ENCODE data around the gene HERC2. TPM values are rescaled to one million over a fixed set of nuclear protein-coding genes. Genes with fewer than 3 reads are reported as not detected.
A peak's percentile ranks its signal among the peaks of the same experiment; 100 is the strongest.

HERC2 gene
- total RNA-seq, 1 donor from 2014 or later: 111 TPM

DNA sequence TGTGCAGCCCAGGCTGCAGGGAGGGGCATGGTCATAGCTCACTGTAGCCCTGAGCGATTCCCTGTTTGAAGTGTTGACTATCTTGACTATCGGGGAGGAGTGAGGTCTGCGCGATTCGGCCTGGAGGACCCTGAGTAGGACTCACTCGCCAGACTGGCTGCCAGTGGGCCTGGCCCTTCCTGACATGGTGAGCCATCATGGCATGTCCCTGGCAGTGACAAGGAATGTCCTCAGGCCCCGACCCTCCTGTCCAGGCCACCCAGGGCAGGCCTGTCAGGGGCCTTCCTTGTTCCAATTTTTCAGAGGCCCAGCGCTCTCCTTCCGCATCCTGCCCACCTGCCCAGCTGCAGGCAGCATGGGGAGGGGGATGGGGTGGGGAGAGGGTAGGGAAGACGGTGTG, 217.7 kb downstream of the HERC2 start:
- H3K4me3 Mint-ChIP-seq (ENCODE audit: unreplicated experiment): no peak overlapping the region
- H3K36me3 Mint-ChIP-seq (ENCODE audit: unreplicated experiment): no peaks in the 10 kb centered on the region
- no peak for DNase-seq

DNA sequence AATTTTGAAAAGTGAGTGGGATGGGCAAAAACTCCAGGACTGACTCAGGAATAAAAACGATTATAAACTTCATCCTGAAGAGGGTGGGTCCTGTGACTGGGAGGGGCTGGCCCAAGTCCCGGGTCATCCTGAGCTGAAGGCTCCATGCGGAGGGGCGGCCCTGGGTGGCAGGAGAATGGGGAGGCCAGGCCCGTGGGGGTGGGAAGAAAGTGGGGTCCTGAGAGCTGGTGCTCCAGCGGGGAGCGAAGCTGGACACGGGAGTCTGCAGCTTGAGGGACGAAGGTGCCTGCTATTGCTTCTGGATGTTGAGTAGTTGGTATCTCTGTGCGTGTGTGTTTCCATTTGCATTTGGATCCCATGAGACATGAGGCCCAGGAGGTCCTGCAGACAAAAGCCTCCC, 218.1 kb downstream of the HERC2 start:
- H3K36me3 Mint-ChIP-seq (ENCODE audit: unreplicated experiment): no peaks in the 10 kb centered on the region
- peaks cover 26% of the 10 kb centered on the region for H3K27me3 Mint-ChIP-seq (ENCODE audit: unreplicated experiment)
- no peak overlapping the region for H3K4me3 Mint-ChIP-seq (ENCODE audit: unreplicated experiment)
- H3K27ac Mint-ChIP-seq (ENCODE audit: unreplicated experiment): no peak overlapping the region
- no peak for DNase-seq
- peaks cover 23% of the 10 kb centered on the region for H3K4me1 Mint-ChIP-seq (ENCODE audit: low read depth, unreplicated experiment)
- peaks cover 15% of the 10 kb centered on the region for H3K9me3 Mint-ChIP-seq (ENCODE audit: unreplicated experiment)
- TF ChIP-seq, protein P1, sequence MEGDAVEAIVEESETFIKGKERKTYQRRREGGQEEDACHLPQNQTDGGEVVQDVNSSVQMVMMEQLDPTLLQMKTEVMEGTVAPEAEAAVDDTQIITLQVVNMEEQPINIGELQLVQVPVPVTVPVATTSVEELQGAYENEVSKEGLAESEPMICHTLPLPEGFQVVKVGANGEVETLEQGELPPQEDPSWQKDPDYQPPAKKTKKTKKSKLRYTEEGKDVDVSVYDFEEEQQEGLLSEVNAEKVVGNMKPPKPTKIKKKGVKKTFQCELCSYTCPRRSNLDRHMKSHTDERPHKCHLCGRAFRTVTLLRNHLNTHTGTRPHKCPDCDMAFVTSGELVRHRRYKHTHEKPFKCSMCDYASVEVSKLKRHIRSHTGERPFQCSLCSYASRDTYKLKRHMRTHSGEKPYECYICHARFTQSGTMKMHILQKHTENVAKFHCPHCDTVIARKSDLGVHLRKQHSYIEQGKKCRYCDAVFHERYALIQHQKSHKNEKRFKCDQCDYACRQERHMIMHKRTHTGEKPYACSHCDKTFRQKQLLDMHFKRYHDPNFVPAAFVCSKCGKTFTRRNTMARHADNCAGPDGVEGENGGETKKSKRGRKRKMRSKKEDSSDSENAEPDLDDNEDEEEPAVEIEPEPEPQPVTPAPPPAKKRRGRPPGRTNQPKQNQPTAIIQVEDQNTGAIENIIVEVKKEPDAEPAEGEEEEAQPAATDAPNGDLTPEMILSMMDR (IDR thresholded peaks at IDR 0.05; ENCODE audit: partially characterized antibody, unreplicated experiment): no peak

More for the DNA sequence above, 217.7 kb downstream of the HERC2 start:
- no peak overlapping the region for H3K27ac Mint-ChIP-seq (ENCODE audit: unreplicated experiment)
- H3K4me1 Mint-ChIP-seq (ENCODE audit: low read depth, unreplicated experiment): peaks cover 23% of the 10 kb centered on the region
- H3K9me3 Mint-ChIP-seq (ENCODE audit: unreplicated experiment): peaks cover 15% of the 10 kb centered on the region
- TF ChIP-seq, protein P1 (IDR thresholded peaks at IDR 0.05; ENCODE audit: partially characterized antibody, unreplicated experiment): no peak
- peaks cover 27% of the 10 kb centered on the region for H3K27me3 Mint-ChIP-seq (ENCODE audit: unreplicated experiment)

GRCh38 chr15:28101983-28102441, 220.0 kb downstream of the HERC2 start:
- H3K27me3 Mint-ChIP-seq (ENCODE audit: unreplicated experiment): peaks cover 32% of the 10 kb centered on the region
- H3K9me3 Mint-ChIP-seq (ENCODE audit: unreplicated experiment): peaks cover 18% of the 10 kb centered on the region
- DNase-seq: no peak
- H3K4me1 Mint-ChIP-seq (ENCODE audit: low read depth, unreplicated experiment): peaks cover 37% of the 10 kb centered on the region
- H3K36me3 Mint-ChIP-seq (ENCODE audit: unreplicated experiment): no peaks in the 10 kb centered on the region
- H3K4me3 Mint-ChIP-seq (ENCODE audit: unreplicated experiment): no peak overlapping the region
- TF ChIP-seq, protein P1 (IDR thresholded peaks at IDR 0.05; ENCODE audit: partially characterized antibody, unreplicated experiment): no peak
- H3K27ac Mint-ChIP-seq (ENCODE audit: unreplicated experiment): no peak overlapping the region

GRCh38 chr15:28101201-28101600, 220.8 kb downstream of the HERC2 start:
- no peak overlapping the region for H3K4me3 Mint-ChIP-seq (ENCODE audit: unreplicated experiment)
- TF ChIP-seq, protein P1 (IDR thresholded peaks at IDR 0.05; ENCODE audit: partially characterized antibody, unreplicated experiment): no peak
- H3K36me3 Mint-ChIP-seq (ENCODE audit: unreplicated experiment): no peaks in the 10 kb centered on the region
- H3K27me3 Mint-ChIP-seq (ENCODE audit: unreplicated experiment): peaks cover 32% of the 10 kb centered on the region
- peak overlapping the region; percentile 11 for H3K27ac Mint-ChIP-seq (ENCODE audit: unreplicated experiment)
- H3K9me3 Mint-ChIP-seq (ENCODE audit: unreplicated experiment): peaks cover 19% of the 10 kb centered on the region
- DNase-seq: no peak
- peaks cover 37% of the 10 kb centered on the region for H3K4me1 Mint-ChIP-seq (ENCODE audit: low read depth, unreplicated experiment)

- Mint-ChIP-seq H3K27ac (ENCODE audit: unreplicated experiment) (peak overlapping the region; percentile 23), H3K36me3 (ENCODE audit: unreplicated experiment) (no peaks in the 10 kb centered on the region), H3K27me3 (ENCODE audit: unreplicated experiment) (peaks cover 31% of the 10 kb centered on the region), H3K4me3 (ENCODE audit: unreplicated experiment) (peak overlapping the region; percentile 81), H3K9me3 (ENCODE audit: unreplicated experiment) (peaks cover 20% of the 10 kb centered on the region), H3K4me1 (ENCODE audit: low read depth, unreplicated experiment) (peaks cover 37% of the 10 kb centered on the region)
- DNase-seq: no peak
- TF ChIP-seq, protein P1 (IDR thresholded peaks at IDR 0.05; ENCODE audit: partially characterized antibody, unreplicated experiment): no peak
These were observed 221.3 kb downstream of the HERC2 start for GRCh38 chr15:28100516-28101195.
